B cell (primary cell): ENCODE data around the gene GPR18. TPM values are rescaled to one million over a fixed set of nuclear protein-coding genes. Genes with fewer than 3 reads are reported as not detected.

ENCODE experiments used
- ATAC-seq: fragments of 200-7000 bp; cut with Tn5 transposase; one replicate; pipeline ENCODE4 v1.10.0; 2021; ENCODE audit warnings: low read depth, mild to moderate bottlenecking, moderate number of reproducible peaks, moderate library complexity
- CTCF ChIA-PET: fragments of 350-600 bp; sonication (Branson Sonifier 250); formaldehyde crosslinking; loops from one replicate; lab custom pipeline; 2021; ENCODE audit warnings: antibody characterized with exemption, inconsistent platforms; lab: Charles Lee
- POLR2A ChIA-PET: fragments of 350-600 bp; sonication (Branson Sonifier 250); formaldehyde crosslinking; loops from one replicate; lab custom pipeline; 2021; ENCODE audit warnings: antibody characterized with exemption; lab: Charles Lee
- DNase-seq: peaks from one replicate; pipeline ENCODE4 v3.0.0; 2013
- H2AFZ ChIP-seq: 2 replicates; pipeline ENCODE4 v1.6.1; 2012; ENCODE audit warnings: mild to moderate bottlenecking, low read depth, low read length; ENCODE audit not compliant: insufficient read depth, poor library complexity, severe bottlenecking
- H3K27ac ChIP-seq, 2 donors: 1 replicate in 1 of 2; 2 replicates in 1 of 2; pipeline ENCODE4 v1.5.1; 2012 to 2013; ENCODE audit warnings: low read length in 2 of 2, mild to moderate bottlenecking in 2 of 2, moderate library complexity in 1 of 2
- H3K27me3 ChIP-seq, 4 experiments: fragments of 200-600 bp in 1 of 4; sonication (generic) in 1 of 4; replicated peaks in 1 of 4; 1 replicate in 2 of 4; 2 replicates in 2 of 4; pipeline versions ENCODE4 v1.6.1 to v1.7.0; 2013 to 2016; ENCODE audit warnings: low read length in 3 of 4, mild to moderate bottlenecking in 2 of 4, mixed read lengths in 1 of 4, moderate library complexity in 1 of 4; ENCODE audit not compliant: insufficient read depth in 4 of 4, control insufficient read depth in 3 of 4; ENCODE audit errors: control extremely low read depth in 1 of 4
- H3K36me3 ChIP-seq, 2 experiments: replicated peaks in 1 of 2; 1 replicate in 1 of 2; 2 replicates in 1 of 2; pipeline versions ENCODE4 v1.6.1 to v1.7.1; 2013; ENCODE audit warnings: low read length in 1 of 2; ENCODE audit not compliant: insufficient read depth in 2 of 2, control insufficient read depth in 1 of 2; ENCODE audit errors: control extremely low read depth in 1 of 2, extremely low read depth in 1 of 2
- H3K4me1 ChIP-seq, 2 donors: fragments of 200-600 bp in 1 of 2; sonication (generic) in 1 of 2; 1 replicate in 1 of 2; 2 replicates in 1 of 2; pipeline versions ENCODE4 v1.5.1 to v1.6.1; 2013 to 2017; ENCODE audit warnings: low read length in 2 of 2; ENCODE audit not compliant: control insufficient read depth in 2 of 2, insufficient read depth in 2 of 2
- H3K4me2 ChIP-seq: replicated peaks from 2 replicates; pipeline ENCODE3; 2012; ENCODE audit warnings: mild to moderate bottlenecking, low read depth, low read length; ENCODE audit not compliant: poor library complexity, severe bottlenecking
- H3K4me3 ChIP-seq, 5 experiments: fragments of 200-600 bp in 1 of 5; sonication (generic) in 1 of 5; 1 replicate in 3 of 5; 2 replicates in 2 of 5; pipeline versions ENCODE4 v1.5.1 to v1.7.0; 2011 to 2016; ENCODE audit warnings: low read length in 4 of 5, mild to moderate bottlenecking in 4 of 5, low read depth in 2 of 5, control low read depth in 1 of 5, moderate library complexity in 1 of 5; ENCODE audit not compliant: insufficient read depth in 1 of 5; ENCODE audit errors: control extremely low read depth in 1 of 5, extremely low read depth in 1 of 5
- H3K79me2 ChIP-seq: fragments of 200-600 bp; sonication (generic); one replicate; pipeline ENCODE4 v1.6.0; 2016; ENCODE audit warnings: low read length; ENCODE audit not compliant: control insufficient read depth, insufficient read depth
- H3K9ac ChIP-seq: fragments of 200-600 bp; sonication (generic); 2 replicates; pipeline ENCODE4 v1.6.1; 2017; ENCODE audit warnings: mild to moderate bottlenecking, low read length, moderate library complexity
- H3K9me3 ChIP-seq, 3 donors: one replicate each; pipeline versions ENCODE4 v1.6.1 to v1.7.1; 2013; ENCODE audit warnings: low read length in 2 of 3; ENCODE audit not compliant: control insufficient read depth in 2 of 3, insufficient read depth in 1 of 3; ENCODE audit errors: control extremely low read depth in 1 of 3
- H4K20me1 ChIP-seq: 2 replicates; pipeline ENCODE4 v1.6.0; 2012; ENCODE audit warnings: mild to moderate bottlenecking, low read length; ENCODE audit not compliant: insufficient read depth, control insufficient read depth, poor library complexity, severe bottlenecking
- H3K27ac Mint-ChIP-seq: one replicate; pipeline ENCODE4 v1.8.0; 2021; ENCODE audit warnings: mixed read lengths
- H3K27me3 Mint-ChIP-seq: one replicate; pipeline ENCODE4 v1.8.0; 2021; ENCODE audit warnings: mixed read lengths
- H3K4me1 Mint-ChIP-seq: one replicate; pipeline ENCODE4 v1.8.0; 2021; ENCODE audit warnings: mixed read lengths
- H3K4me3 Mint-ChIP-seq: one replicate; pipeline ENCODE4 v1.8.0; 2021; ENCODE audit warnings: mixed read lengths
- H3K9me3 Mint-ChIP-seq: one replicate; pipeline ENCODE4 v1.8.0; 2022; ENCODE audit warnings: mixed read lengths; ENCODE audit not compliant: insufficient read depth
- CTCF ChIP-seq: fragments of 200-600 bp; IDR thresholded peaks from one replicate; pipeline ENCODE4 v1.8.0; 2022; ENCODE audit warnings: antibody characterized with exemption, mild to moderate bottlenecking
- EZH2 ChIP-seq: IDR thresholded peaks from 2 replicates; pipeline ENCODE4 v1.6.1; 2012; ENCODE audit warnings: borderline replicate concordance, low read depth, mild to moderate bottlenecking, moderate library complexity, low read length; ENCODE audit not compliant: insufficient read depth, poor library complexity, severe bottlenecking
- WGBS: methylation state at CpG from one replicate; pipeline ENCODE4 v1.1.5; 2013; ENCODE audit warnings: missing lambda C conversion rate; ENCODE audit not compliant: insufficient coverage; 5-methylcytosine and 5-hydroxymethylcytosine counted together
- intact Hi-C: fragments of 100-400 bp; cut with micrococcal nuclease; formaldehyde crosslinking; loops from one replicate; pipeline ENCODE4 v1.10.0; 2022
- polyA plus RNA-seq: library from polyadenylated mRNA; depleted of rRNA; stranded (reverse); fragments of >200 nt; gene quantifications from 2 replicates; pipeline ENCODE4 v1.2.3, GENCODE V29; 2012
- total RNA-seq, 2 donors: library from RNA; stranded (reverse); fragments of 120-200 nt in 1 of 2; gene quantifications; 1 replicate in 1 of 2; 2 replicates in 1 of 2; pipeline versions ENCODE4 v1.2.3 to v1.2.4, GENCODE V29; 2013 to 2022

The GPR18 gene
- total and polyA plus RNA-seq, 2 donors (not counting 1 experiment from before 2014, with no cell fraction given): 19.1 to 54.8 TPM

DNA sequence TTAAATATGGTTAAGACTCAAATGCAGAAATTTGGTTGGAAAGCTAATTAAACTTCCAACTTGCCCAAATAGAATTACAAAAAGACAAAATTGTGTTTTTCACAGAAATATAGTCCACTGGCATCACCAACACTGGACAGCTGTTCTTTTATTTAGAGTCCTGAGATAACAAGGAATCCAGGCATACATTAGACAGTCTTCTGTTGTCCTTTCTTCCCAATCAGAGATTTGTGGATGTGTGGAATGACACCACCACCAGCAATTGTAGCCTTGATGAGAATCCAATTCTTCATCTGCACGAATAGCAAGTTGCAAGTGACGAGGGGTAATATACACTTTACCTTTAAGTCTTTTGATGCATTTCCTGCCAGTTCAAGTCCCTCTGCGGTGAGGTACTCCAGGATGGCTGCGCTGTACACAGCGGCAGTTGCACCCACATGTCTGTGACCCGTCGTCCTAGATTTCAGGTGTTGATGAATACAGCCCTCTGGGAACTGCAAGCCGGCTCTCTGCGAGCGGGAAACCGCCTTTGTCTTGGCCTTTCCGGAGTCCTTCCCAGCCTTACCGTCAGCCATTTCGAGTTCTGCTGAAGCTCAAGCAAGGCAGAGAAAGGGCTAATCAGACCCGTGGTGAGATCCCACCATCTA is 42.9 kb downstream of the GPR18 start:
- no peaks in the 10 kb centered on the region for H3K9me3 Mint-ChIP-seq
- no peaks in the 10 kb centered on the region for H3K9me3 ChIP-seq
- peak overlapping the region in 1 of 2 donors; percentile 40 for H3K27ac ChIP-seq
- peaks cover 0 to 13% of the 10 kb centered on the region in 2 experiments for H3K36me3 ChIP-seq
- H2AFZ ChIP-seq: no peak overlapping the region
- no peaks in the 10 kb centered on the region for H3K27me3 Mint-ChIP-seq
- H3K4me1 Mint-ChIP-seq: peaks cover 70% of the 10 kb centered on the region
- no peak overlapping the region for H3K27ac Mint-ChIP-seq
- H3K27me3 ChIP-seq: no peaks in the 10 kb centered on the region
- H4K20me1 ChIP-seq: peaks cover 88% of the 10 kb centered on the region
- ChIA-PET CTCF (interaction anchor here (0.8 to 1.6 kb wide), 9 partner anchors 9 to 338 kb away, joined by 3 to 8 read pairs (median 3); partner anchors contain the start of gene UBAC2), POLR2A (interaction anchor here (0.7 to 1.4 kb wide), 5 partner anchors 9 to 43 kb away, joined by 3 to 5 read pairs (median 5); partner anchors contain the start of genes GPR18 and UBAC2)
- ATAC-seq (no peak), DNase-seq (no peak)
- no peak overlapping the region for H3K4me3 ChIP-seq
- WGBS: 88% methylated on average over 14 of the region's 15 CpGs
- H3K79me2 ChIP-seq: peaks cover 100% of the 10 kb centered on the region
- H3K4me3 Mint-ChIP-seq: peak overlapping the region; percentile 9
- intact Hi-C loops: loop anchor here (2.0 kb wide), 1 partner anchor 13 kb away; no protein-coding TSS in a partner anchor
- peaks cover 52 to 58% of the 10 kb centered on the region in 2 donors for H3K4me1 ChIP-seq
- no peak overlapping the region for H3K9ac ChIP-seq
- TF ChIP-seq EZH2 (no peak), CTCF (no peak)
- H3K4me2 ChIP-seq: peak overlapping the region; percentile 55

GRCh38 chr13:99214731-99215130 is 43.4 kb downstream of the GPR18 start:
- H3K9ac ChIP-seq: peak overlapping the region; percentile 20
- H3K27me3 Mint-ChIP-seq: no peaks in the 10 kb centered on the region
- no peaks in the 10 kb centered on the region for H3K9me3 ChIP-seq
- H3K4me3 ChIP-seq: no peak overlapping the region
- H3K4me2 ChIP-seq: peak overlapping the region; percentile 55
- H4K20me1 ChIP-seq: peaks cover 85% of the 10 kb centered on the region
- peaks cover 49 to 53% of the 10 kb centered on the region in 2 donors for H3K4me1 ChIP-seq
- H3K27ac Mint-ChIP-seq: peak overlapping the region; percentile 7
- no peaks in the 10 kb centered on the region for H3K9me3 Mint-ChIP-seq
- peaks cover 69% of the 10 kb centered on the region for H3K4me1 Mint-ChIP-seq
- intact Hi-C loops: loop anchor here (2.0 kb wide), 1 partner anchor 14 kb away; no protein-coding TSS in a partner anchor
- peak overlapping the region in 1 of 2 donors; percentile 40 for H3K27ac ChIP-seq
- CTCF ChIA-PET: interaction anchor here (0.8 to 1.6 kb wide), 11 partner anchors 9 to 339 kb away, joined by 3 to 8 read pairs (median 3); partner anchors contain the start of genes GPR18 and UBAC2
- H3K4me3 Mint-ChIP-seq: peak overlapping the region; percentile 9
- DNase-seq (no peak), ATAC-seq (peak; percentile 44)
- WGBS: 25% methylated on average over 1 of the region's 1 CpG
- H3K79me2 ChIP-seq: peaks cover 100% of the 10 kb centered on the region
- no peaks in the 10 kb centered on the region for H3K27me3 ChIP-seq
- POLR2A ChIA-PET: interaction anchor here (0.6 to 1.4 kb wide), 6 partner anchors 8 to 43 kb away, joined by 3 to 5 read pairs (median 4); partner anchors contain the start of genes GPR18 and UBAC2
- TF ChIP-seq CTCF: no peak
- no peak for TF ChIP-seq EZH2
- peaks cover 0 to 13% of the 10 kb centered on the region in 2 experiments for H3K36me3 ChIP-seq
- H2AFZ ChIP-seq: no peak overlapping the region
